MM.1S (cell line): ENCODE data around the gene CD48.

ENCODE experiments used
- DNase-seq: peaks from one replicate; pipeline ENCODE4 v3.0.0-alpha.2; 2015
- H2AFZ ChIP-seq: fragments of 300-600 bp; sonication (generic); 2 replicates; pipeline ENCODE4 v1.6.0; 2016; ENCODE audit warnings: antibody characterized with exemption, low read length
- H3F3A ChIP-seq: fragments of 300-600 bp; sonication (generic); 2 replicates; pipeline ENCODE4 v1.6.1; 2016; ENCODE audit warnings: mild to moderate bottlenecking, antibody characterized with exemption, low read length, moderate library complexity, mixed read lengths; ENCODE audit not compliant: insufficient read depth
- H3K27ac ChIP-seq: fragments of 300-600 bp; sonication (generic); 2 replicates; pipeline ENCODE4 v1.5.1; 2016; ENCODE audit warnings: mild to moderate bottlenecking, low read length
- H3K27me3 ChIP-seq: fragments of 300-600 bp; sonication (generic); replicated peaks from 2 replicates; pipeline ENCODE4 v1.6.0; 2016; ENCODE audit warnings: low read length; ENCODE audit not compliant: insufficient read depth
- H3K36me3 ChIP-seq: fragments of 300-600 bp; sonication (generic); replicated peaks from 2 replicates; pipeline ENCODE4 v1.6.1; 2016; ENCODE audit warnings: mild to moderate bottlenecking, low read length, mixed read lengths; ENCODE audit not compliant: insufficient read depth
- H3K4me1 ChIP-seq: fragments of 300-600 bp; sonication (generic); 2 replicates; pipeline ENCODE4 v1.6.1; 2016; ENCODE audit warnings: low read length, mixed read lengths
- H3K4me2 ChIP-seq: fragments of 300-600 bp; sonication (generic); 2 replicates; pipeline ENCODE4 v1.6.0; 2016; ENCODE audit warnings: low read depth, low read length
- H3K4me3 ChIP-seq: fragments of 300-600 bp; sonication (generic); 2 replicates; pipeline ENCODE4 v1.5.1; 2016; ENCODE audit warnings: low read length, mixed read lengths
- H3K79me2 ChIP-seq: fragments of 300-600 bp; sonication (generic); 2 replicates; pipeline ENCODE4 v1.6.1; 2016; ENCODE audit warnings: mixed run types, low read length, mixed read lengths
- H3K9ac ChIP-seq: fragments of 300-600 bp; sonication (generic); 2 replicates; pipeline ENCODE4 v1.6.1; 2016; ENCODE audit warnings: low read length, mixed read lengths
- H3K9me2 ChIP-seq: fragments of 300-600 bp; sonication (generic); replicated peaks from 2 replicates; pipeline ENCODE4 v1.6.1; 2016; ENCODE audit warnings: mild to moderate bottlenecking, low read length, mixed read lengths; ENCODE audit not compliant: insufficient read depth
- H3K9me3 ChIP-seq: fragments of 300-600 bp; sonication (generic); replicated peaks from 2 replicates; pipeline ENCODE4 v1.6.1; 2016; ENCODE audit warnings: mild to moderate bottlenecking, low read length, mixed read lengths; ENCODE audit not compliant: insufficient read depth
- H4K20me1 ChIP-seq: fragments of 300-600 bp; sonication (generic); 2 replicates; pipeline ENCODE4 v1.6.1; 2016; ENCODE audit warnings: mild to moderate bottlenecking, low read length, moderate library complexity, mixed read lengths; ENCODE audit not compliant: insufficient read depth
- EZH2 ChIP-seq: fragments of 300-600 bp; sonication (generic); optimal IDR thresholded peaks from 2 replicates; pipeline ENCODE3; 2017; ENCODE audit warnings: low read depth, mild to moderate bottlenecking, antibody characterized with exemption, low read length, mixed read lengths
- EZH2phosphoT487 ChIP-seq: fragments of 300-600 bp; sonication (generic); IDR thresholded peaks from 2 replicates; pipeline ENCODE4 v1.6.1; 2018; ENCODE audit warnings: antibody characterized with exemption, low read length
- TF ChIP-seq, protein P1 (sequence below): fragments of 300-600 bp; sonication (generic); IDR thresholded peaks from 2 replicates; pipeline ENCODE4 v1.5.1; 2016; ENCODE audit warnings: antibody characterized with exemption, low read length, mixed read lengths

CD48 gene

DNA sequence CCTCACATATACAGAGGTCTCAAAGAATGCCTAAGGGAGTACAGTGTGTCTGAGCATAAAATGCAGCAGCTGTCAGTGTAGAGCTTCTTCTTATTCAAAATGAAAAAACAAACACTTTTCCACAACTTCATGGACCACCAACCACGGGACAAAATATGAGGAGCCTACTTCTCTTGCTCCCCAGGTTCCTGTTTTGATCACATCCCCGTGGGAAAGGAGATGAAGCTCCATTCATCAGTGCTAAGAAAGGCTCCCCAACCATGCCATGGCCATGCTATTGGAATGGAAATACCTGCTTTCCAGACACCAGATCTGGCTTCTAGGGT, 383 bp downstream of the CD48 start:
- Histone ChIP-seq H3K4me2 (peak overlapping the region; percentile 84), H3K36me3 (peaks cover 3% of the 10 kb centered on the region; the same call in 1 of the 2 replicates), H3K9ac (peak overlapping the region; percentile 78), H3K4me3 (peak overlapping the region; percentile 83), H3K79me2 (peaks cover 68% of the 10 kb centered on the region), H3F3A (peaks cover 84% of the 10 kb centered on the region), H3K27ac (peak overlapping the region; percentile 95), H4K20me1 (peaks cover 5% of the 10 kb centered on the region; the same call in 1 of the 2 replicates), H3K9me3 (no peaks in the 10 kb centered on the region), H2AFZ (no peak overlapping the region), H3K27me3 (no peaks in the 10 kb centered on the region), H3K4me1 (peaks cover 60% of the 10 kb centered on the region), H3K9me2 (no peaks in the 10 kb centered on the region)
- TF ChIP-seq, protein P1, sequence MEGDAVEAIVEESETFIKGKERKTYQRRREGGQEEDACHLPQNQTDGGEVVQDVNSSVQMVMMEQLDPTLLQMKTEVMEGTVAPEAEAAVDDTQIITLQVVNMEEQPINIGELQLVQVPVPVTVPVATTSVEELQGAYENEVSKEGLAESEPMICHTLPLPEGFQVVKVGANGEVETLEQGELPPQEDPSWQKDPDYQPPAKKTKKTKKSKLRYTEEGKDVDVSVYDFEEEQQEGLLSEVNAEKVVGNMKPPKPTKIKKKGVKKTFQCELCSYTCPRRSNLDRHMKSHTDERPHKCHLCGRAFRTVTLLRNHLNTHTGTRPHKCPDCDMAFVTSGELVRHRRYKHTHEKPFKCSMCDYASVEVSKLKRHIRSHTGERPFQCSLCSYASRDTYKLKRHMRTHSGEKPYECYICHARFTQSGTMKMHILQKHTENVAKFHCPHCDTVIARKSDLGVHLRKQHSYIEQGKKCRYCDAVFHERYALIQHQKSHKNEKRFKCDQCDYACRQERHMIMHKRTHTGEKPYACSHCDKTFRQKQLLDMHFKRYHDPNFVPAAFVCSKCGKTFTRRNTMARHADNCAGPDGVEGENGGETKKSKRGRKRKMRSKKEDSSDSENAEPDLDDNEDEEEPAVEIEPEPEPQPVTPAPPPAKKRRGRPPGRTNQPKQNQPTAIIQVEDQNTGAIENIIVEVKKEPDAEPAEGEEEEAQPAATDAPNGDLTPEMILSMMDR: no peak
- TF ChIP-seq EZH2phosphoT487 (no peak), EZH2 (no peak)
- no peak for DNase-seq

DNA sequence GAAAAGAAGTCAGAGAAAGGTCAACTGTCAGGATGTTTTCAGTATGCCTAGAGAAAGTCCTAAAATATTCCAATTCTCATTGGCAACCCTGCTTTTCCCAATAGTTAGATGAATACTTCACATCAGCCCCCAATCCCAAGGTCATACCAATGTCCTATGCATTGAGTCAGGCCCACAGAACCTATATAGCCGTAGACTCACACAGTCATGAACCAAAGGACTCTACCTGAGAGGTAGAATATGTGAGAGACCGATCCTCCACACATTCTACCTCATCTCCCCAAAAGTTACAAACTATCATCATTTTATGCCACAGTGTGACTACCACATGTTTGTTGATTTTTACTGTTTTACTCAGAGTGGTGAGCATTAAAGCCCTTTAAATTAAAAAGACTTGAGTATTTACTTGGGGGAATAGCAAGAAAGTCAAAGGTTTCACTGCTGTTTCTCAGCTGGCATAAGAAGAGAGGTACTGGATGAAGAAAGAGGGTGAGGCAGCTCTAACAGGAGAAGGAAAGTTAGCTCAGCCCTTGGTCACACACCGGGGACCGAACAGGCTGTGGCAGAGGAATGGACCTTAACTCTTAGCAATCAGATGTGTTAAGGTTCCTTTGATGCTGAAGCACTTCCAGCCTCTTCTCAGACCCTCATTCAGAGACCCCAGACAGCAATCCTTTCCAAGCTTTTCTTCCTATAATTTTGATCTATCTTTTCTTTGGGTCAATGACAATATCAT, 937 bp downstream of the CD48 start:
- H3F3A ChIP-seq: peaks cover 84% of the 10 kb centered on the region
- peaks cover 73% of the 10 kb centered on the region for H3K79me2 ChIP-seq
- no peaks in the 10 kb centered on the region for H3K27me3 ChIP-seq
- H3K9me2 ChIP-seq: no peaks in the 10 kb centered on the region
- peak overlapping the region; percentile 84 for H3K4me2 ChIP-seq
- H3K36me3 ChIP-seq: peaks cover 3% of the 10 kb centered on the region; the same call in 1 of the 2 replicates
- H3K9me3 ChIP-seq: no peaks in the 10 kb centered on the region
- peak; percentile 48 for DNase-seq
- H3K4me3 ChIP-seq: peak overlapping the region; percentile 83
- H3K27ac ChIP-seq: peak overlapping the region; percentile 95
- peaks cover 63% of the 10 kb centered on the region for H3K4me1 ChIP-seq
- no peak overlapping the region for H2AFZ ChIP-seq
- peak overlapping the region; percentile 78 for H3K9ac ChIP-seq
- peaks cover 7% of the 10 kb centered on the region for H4K20me1 ChIP-seq
- TF ChIP-seq, protein P1: no peak
- TF ChIP-seq EZH2phosphoT487: no peak
- no peak for TF ChIP-seq EZH2

DNA sequence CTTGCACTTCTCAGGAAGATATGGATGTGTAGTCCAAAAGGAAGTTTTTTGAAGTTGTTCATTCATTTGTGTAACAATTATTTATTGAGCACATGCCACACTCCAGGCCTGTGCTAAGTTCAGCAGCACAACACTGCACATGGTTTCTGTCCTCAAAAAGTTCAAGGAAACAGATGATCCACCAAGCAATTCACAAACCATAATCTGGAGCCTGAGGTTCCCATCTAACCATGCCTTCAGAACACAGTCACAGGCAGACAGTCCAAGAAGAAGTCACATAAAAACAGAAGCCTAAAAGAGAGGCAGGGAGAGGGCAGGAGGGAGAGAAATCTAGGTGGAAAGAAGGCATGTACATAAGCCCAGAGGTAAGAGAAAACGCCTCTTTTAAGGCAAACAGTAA, 1.9 kb downstream of the CD48 start:
- TF ChIP-seq, protein P1: no peak
- TF ChIP-seq EZH2 (no peak), EZH2phosphoT487 (no peak)
- Histone ChIP-seq H3K9ac (peak overlapping the region; percentile 78), H3F3A (peaks cover 79% of the 10 kb centered on the region), H3K36me3 (peaks cover 6% of the 10 kb centered on the region; the same call in 1 of the 2 replicates), H3K79me2 (peaks cover 83% of the 10 kb centered on the region), H4K20me1 (peaks cover 17% of the 10 kb centered on the region), H2AFZ (no peak overlapping the region), H3K9me2 (no peaks in the 10 kb centered on the region), H3K4me3 (peak overlapping the region; percentile 83), H3K9me3 (no peaks in the 10 kb centered on the region), H3K4me1 (peaks cover 63% of the 10 kb centered on the region), H3K27me3 (no peaks in the 10 kb centered on the region), H3K27ac (peak overlapping the region; percentile 95), H3K4me2 (peak overlapping the region; percentile 84)
- no peak for DNase-seq
